ENCODE results near the gene PRKRA.

The PRKRA gene

GRCh38 chr2:178455947-178456346 is 5.0 kb upstream of the PRKRA start:
- Histone ChIP-seq H3K4me3 (no peak overlapping the region), H3K4me1 (peaks cover 0 to 8% (median 2%) of the 10 kb centered on the region in 4 donors), H3K27ac (no peak overlapping the region), H3K9me3 (no peaks in the 10 kb centered on the region), H3K27me3 (no peaks in the 10 kb centered on the region), H3K36me3 (no peaks in the 10 kb centered on the region)
- DNase-seq = no peak
- no peak for TF ChIP-seq CTCF (IDR thresholded peaks at IDR 0.05)
- intact Hi-C loops (cut with DNase I; ENCODE audit: low total_unique reads) = no loop called here

- Histone ChIP-seq H3K27me3 (no peaks in the 10 kb centered on the region), H3K36me3 (peaks cover 0 to 6% (median 0%) of the 10 kb centered on the region in 3 donors), H3K9me3 (no peaks in the 10 kb centered on the region), H3K4me1 (peaks cover 0 to 30% (median 23%) of the 10 kb centered on the region in 4 donors), H3K27ac (no peak overlapping the region), H3K4me3 (no peak overlapping the region)
- intact Hi-C loops (cut with DNase I; ENCODE audit: low total_unique reads) = no loop called here
- TF ChIP-seq CTCF (IDR thresholded peaks at IDR 0.05) = no peak
- DNase-seq = no peak
Observed at GRCh38 chr2:178452870-178453269, 1.9 kb upstream of the PRKRA start.

- no peaks in the 10 kb centered on the region for H3K9me3 ChIP-seq
- peak overlapping the region in 1 of 2 donors; percentile 84 for H3K4me3 ChIP-seq
- DNase-seq = no peak
- intact Hi-C loops (cut with DNase I; ENCODE audit: low total_unique reads) = no loop called here
- no peaks in the 10 kb centered on the region for H3K27me3 ChIP-seq
- no peak for TF ChIP-seq CTCF (IDR thresholded peaks at IDR 0.05)
- H3K4me1 ChIP-seq = peaks cover 0 to 35% (median 24%) of the 10 kb centered on the region in 4 donors
- H3K27ac ChIP-seq = peak overlapping the region; percentile 96 to 97
- H3K36me3 ChIP-seq = peaks cover 0 to 8% (median 0%) of the 10 kb centered on the region in 3 donors
Observed at GRCh38 chr2:178452334-178452733, 1.4 kb upstream of the PRKRA start.

- peaks cover 11 to 19% (median 11%) of the 10 kb centered on the region in 3 donors for H3K36me3 ChIP-seq
- intact Hi-C loops (cut with DNase I; ENCODE audit: low total_unique reads) = loop anchor here (2.0 kb wide), 1 partner anchor 30 kb away; the partner anchor contains the start of gene PLEKHA3
- peak overlapping the region; percentile 96 to 97 for H3K27ac ChIP-seq
- no peaks in the 10 kb centered on the region for H3K9me3 ChIP-seq
- H3K4me1 ChIP-seq = peaks cover 0 to 37% (median 24%) of the 10 kb centered on the region in 4 donors
- H3K27me3 ChIP-seq = no peaks in the 10 kb centered on the region
- DNase-seq = no peak
- H3K4me3 ChIP-seq = peak overlapping the region; percentile 84 to 94
- no peak for TF ChIP-seq CTCF (IDR thresholded peaks at IDR 0.05)
Observed at GRCh38 chr2:178450524-178450773, 526 bp downstream of the PRKRA start.

GRCh38 chr2:178449700-178450523 is 1.1 kb downstream of the PRKRA start:
- Histone ChIP-seq H3K4me1 (peaks cover 0 to 37% (median 24%) of the 10 kb centered on the region in 4 donors), H3K36me3 (peaks cover 16 to 24% (median 16%) of the 10 kb centered on the region in 3 donors), H3K27ac (peak overlapping the region; percentile 96 to 97), H3K9me3 (no peaks in the 10 kb centered on the region), H3K4me3 (peak overlapping the region; percentile 84 to 94), H3K27me3 (no peaks in the 10 kb centered on the region)
- intact Hi-C loops (cut with DNase I; ENCODE audit: low total_unique reads) = loop anchor here (2.0 kb wide), 1 partner anchor 31 kb away; the partner anchor contains the start of gene PLEKHA3
- DNase-seq = no peak
- TF ChIP-seq CTCF (IDR thresholded peaks at IDR 0.05) = no peak
